Measurements from ENCODE around the gene SIGLEC15. TPM values are rescaled to one million over a fixed set of nuclear protein-coding genes. Genes with fewer than 3 reads are reported as not detected.

Gene SIGLEC15
- total RNA-seq, 1 donor from 2014 or later: not detected

DNA sequence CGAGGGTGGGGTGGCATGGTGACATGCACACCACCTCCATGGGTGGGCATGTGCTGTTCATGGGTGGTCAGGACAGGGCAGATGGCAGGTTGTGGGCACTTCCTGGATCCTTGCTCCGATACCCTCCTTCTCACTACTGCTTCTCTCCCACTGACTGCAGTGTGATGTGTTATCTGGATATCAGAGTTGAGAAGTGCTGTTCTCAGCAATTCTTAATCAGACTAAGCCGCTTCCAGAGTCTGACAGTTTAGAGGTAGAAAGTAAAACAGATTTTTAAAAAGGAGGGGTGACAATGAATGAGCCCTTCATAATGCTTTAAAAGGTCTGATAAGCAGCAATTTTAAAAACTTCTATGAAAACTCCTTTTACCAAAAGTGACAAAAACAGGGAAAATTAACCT is 33.9 kb downstream of the SIGLEC15 start:
- no peak overlapping the region for H3K4me3 Mint-ChIP-seq (ENCODE audit: unreplicated experiment)
- no peaks in the 10 kb centered on the region for H3K9me3 Mint-ChIP-seq (ENCODE audit: unreplicated experiment)
- TF ChIP-seq, protein P1, sequence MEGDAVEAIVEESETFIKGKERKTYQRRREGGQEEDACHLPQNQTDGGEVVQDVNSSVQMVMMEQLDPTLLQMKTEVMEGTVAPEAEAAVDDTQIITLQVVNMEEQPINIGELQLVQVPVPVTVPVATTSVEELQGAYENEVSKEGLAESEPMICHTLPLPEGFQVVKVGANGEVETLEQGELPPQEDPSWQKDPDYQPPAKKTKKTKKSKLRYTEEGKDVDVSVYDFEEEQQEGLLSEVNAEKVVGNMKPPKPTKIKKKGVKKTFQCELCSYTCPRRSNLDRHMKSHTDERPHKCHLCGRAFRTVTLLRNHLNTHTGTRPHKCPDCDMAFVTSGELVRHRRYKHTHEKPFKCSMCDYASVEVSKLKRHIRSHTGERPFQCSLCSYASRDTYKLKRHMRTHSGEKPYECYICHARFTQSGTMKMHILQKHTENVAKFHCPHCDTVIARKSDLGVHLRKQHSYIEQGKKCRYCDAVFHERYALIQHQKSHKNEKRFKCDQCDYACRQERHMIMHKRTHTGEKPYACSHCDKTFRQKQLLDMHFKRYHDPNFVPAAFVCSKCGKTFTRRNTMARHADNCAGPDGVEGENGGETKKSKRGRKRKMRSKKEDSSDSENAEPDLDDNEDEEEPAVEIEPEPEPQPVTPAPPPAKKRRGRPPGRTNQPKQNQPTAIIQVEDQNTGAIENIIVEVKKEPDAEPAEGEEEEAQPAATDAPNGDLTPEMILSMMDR (IDR thresholded peaks at IDR 0.05; ENCODE audit: partially characterized antibody, unreplicated experiment): no peak
- H3K27ac Mint-ChIP-seq (ENCODE audit: unreplicated experiment): no peak overlapping the region
- peaks cover 3% of the 10 kb centered on the region for H3K27me3 Mint-ChIP-seq (ENCODE audit: unreplicated experiment)
- no peaks in the 10 kb centered on the region for H3K4me1 Mint-ChIP-seq (ENCODE audit: low read depth, unreplicated experiment)
- peaks cover 31% of the 10 kb centered on the region for H3K36me3 Mint-ChIP-seq (ENCODE audit: unreplicated experiment)
- DNase-seq: no peak

DNA sequence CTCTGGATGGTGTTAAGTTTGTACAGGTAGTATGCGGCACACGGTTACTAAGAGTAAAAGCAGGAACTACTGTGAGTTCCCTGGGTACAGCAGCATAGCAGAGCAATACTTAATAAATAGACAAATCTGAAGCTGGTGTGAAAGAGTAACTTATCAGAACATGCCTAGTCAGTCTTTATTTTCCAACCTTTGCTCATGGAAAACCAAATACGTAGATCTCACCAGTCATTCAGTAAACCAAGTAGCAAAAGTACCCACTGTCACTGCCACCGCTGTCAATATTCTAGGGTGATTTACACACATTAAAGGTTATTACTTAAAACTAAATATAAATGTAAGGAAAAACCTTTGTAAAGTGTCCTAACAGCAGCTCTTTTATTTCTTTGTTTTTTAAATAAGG is 35.0 kb downstream of the SIGLEC15 start:
- TF ChIP-seq, protein P1 (IDR thresholded peaks at IDR 0.05; ENCODE audit: partially characterized antibody, unreplicated experiment): no peak
- peaks cover 28% of the 10 kb centered on the region for H3K36me3 Mint-ChIP-seq (ENCODE audit: unreplicated experiment)
- no peak overlapping the region for H3K4me3 Mint-ChIP-seq (ENCODE audit: unreplicated experiment)
- no peak for DNase-seq
- peaks cover 6% of the 10 kb centered on the region for H3K9me3 Mint-ChIP-seq (ENCODE audit: unreplicated experiment)
- H3K4me1 Mint-ChIP-seq (ENCODE audit: low read depth, unreplicated experiment): no peaks in the 10 kb centered on the region
- H3K27ac Mint-ChIP-seq (ENCODE audit: unreplicated experiment): no peak overlapping the region
- peaks cover 1% of the 10 kb centered on the region for H3K27me3 Mint-ChIP-seq (ENCODE audit: unreplicated experiment)

DNA sequence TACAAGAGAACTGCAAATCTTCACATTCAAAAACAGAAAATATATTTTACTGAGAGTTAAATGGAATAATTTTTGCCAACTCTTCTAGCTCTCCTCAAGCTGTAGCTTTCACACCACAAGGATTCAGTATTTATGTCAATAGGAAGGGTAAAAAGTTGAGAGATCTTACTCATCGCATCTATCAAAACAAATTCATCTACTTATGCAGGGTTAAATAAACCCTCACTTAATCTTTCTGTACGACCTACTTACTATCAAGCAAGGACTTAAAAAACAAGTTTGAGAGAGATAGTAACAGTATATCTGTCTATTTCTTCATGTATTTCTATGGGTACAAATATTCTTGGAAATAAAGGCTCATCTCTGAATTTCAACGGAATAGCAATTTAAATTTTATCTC is 35.5 kb downstream of the SIGLEC15 start:
- Mint-ChIP-seq H3K4me1 (ENCODE audit: low read depth, unreplicated experiment) (no peaks in the 10 kb centered on the region), H3K36me3 (ENCODE audit: unreplicated experiment) (peaks cover 27% of the 10 kb centered on the region), H3K9me3 (ENCODE audit: unreplicated experiment) (peaks cover 6% of the 10 kb centered on the region), H3K4me3 (ENCODE audit: unreplicated experiment) (no peak overlapping the region), H3K27ac (ENCODE audit: unreplicated experiment) (no peak overlapping the region), H3K27me3 (ENCODE audit: unreplicated experiment) (peaks cover 1% of the 10 kb centered on the region)
- TF ChIP-seq, protein P1 (IDR thresholded peaks at IDR 0.05; ENCODE audit: partially characterized antibody, unreplicated experiment): no peak
- DNase-seq: no peak

DNA sequence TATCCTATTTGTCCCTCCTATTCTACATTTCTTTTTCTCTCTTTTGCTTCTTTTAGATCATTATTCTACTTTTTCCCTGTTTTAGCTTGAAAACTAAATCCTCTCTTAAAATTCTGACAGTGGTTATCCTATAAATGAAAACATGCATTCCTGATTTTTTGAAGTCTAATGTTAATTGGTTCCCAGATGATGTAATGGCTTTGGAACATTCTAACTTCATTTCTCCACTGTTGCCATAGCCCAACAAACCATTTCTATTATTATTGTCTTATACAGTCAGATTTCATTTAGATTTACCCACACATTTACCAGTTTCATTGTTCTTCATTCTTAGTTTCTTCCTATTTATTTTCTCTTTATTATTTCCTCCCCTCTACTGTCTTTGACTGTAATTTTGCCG is 36.5 kb downstream of the SIGLEC15 start:
- H3K9me3 Mint-ChIP-seq (ENCODE audit: unreplicated experiment): peaks cover 6% of the 10 kb centered on the region
- DNase-seq: no peak
- peaks cover 1% of the 10 kb centered on the region for H3K27me3 Mint-ChIP-seq (ENCODE audit: unreplicated experiment)
- TF ChIP-seq, protein P1 (IDR thresholded peaks at IDR 0.05; ENCODE audit: partially characterized antibody, unreplicated experiment): no peak
- H3K27ac Mint-ChIP-seq (ENCODE audit: unreplicated experiment): no peak overlapping the region
- no peak overlapping the region for H3K4me3 Mint-ChIP-seq (ENCODE audit: unreplicated experiment)
- H3K36me3 Mint-ChIP-seq (ENCODE audit: unreplicated experiment): peaks cover 27% of the 10 kb centered on the region
- H3K4me1 Mint-ChIP-seq (ENCODE audit: low read depth, unreplicated experiment): no peaks in the 10 kb centered on the region

DNA sequence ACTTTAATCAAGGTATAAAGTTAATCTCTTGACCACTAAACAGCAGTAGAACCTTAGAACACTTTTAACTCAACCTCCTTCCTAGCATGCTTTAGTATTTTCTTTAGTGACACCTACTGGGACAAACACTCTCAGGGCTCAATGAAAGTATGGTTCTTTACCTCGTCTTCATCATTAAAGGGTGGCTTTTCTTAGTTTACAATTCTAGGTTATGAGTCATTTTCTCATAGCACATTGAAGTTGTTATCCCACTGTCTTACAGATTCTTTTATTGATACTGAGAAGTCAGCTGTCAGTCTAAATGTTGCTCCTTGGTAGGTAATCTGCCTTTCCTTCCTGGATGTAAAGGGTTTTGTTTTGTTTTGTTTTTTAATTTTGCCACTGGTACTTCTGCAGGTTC is 38.0 kb downstream of the SIGLEC15 start:
- TF ChIP-seq, protein P1 (IDR thresholded peaks at IDR 0.05; ENCODE audit: partially characterized antibody, unreplicated experiment): no peak
- H3K36me3 Mint-ChIP-seq (ENCODE audit: unreplicated experiment): peaks cover 27% of the 10 kb centered on the region
- H3K4me1 Mint-ChIP-seq (ENCODE audit: low read depth, unreplicated experiment): no peaks in the 10 kb centered on the region
- peaks cover 6% of the 10 kb centered on the region for H3K9me3 Mint-ChIP-seq (ENCODE audit: unreplicated experiment)
- H3K4me3 Mint-ChIP-seq (ENCODE audit: unreplicated experiment): no peak overlapping the region
- H3K27ac Mint-ChIP-seq (ENCODE audit: unreplicated experiment): no peak overlapping the region
- H3K27me3 Mint-ChIP-seq (ENCODE audit: unreplicated experiment): peaks cover 4% of the 10 kb centered on the region
- DNase-seq: no peak
